HCT116 (cell line): ENCODE results near the gene TTLL7. TPM values are rescaled to one million over a fixed set of nuclear protein-coding genes. Genes with fewer than 3 reads are reported as not detected.
A peak's percentile ranks its signal among the peaks of the same experiment; 100 is the strongest.

Source experiments
- ATAC-seq: fragments of 200-7000 bp; cut with Tn5 transposase; 2 replicates; pipeline ENCODE4 v1.9.1; 2020; ENCODE audit warnings: mild to moderate bottlenecking, moderate library complexity
- BruUV-seq: library from RNA; stranded (reverse); fragments of 400-500 nt; replicated peaks from 2 replicates; lab custom pipeline; 2021; lab: Mats Ljungman, UMichigan
- CTCF ChIA-PET: fragments of 300-600 bp; sonication (Branson Sonifier 250); formaldehyde crosslinking; loops from one replicate; lab custom pipeline; 2021; ENCODE audit warnings: antibody characterized with exemption; lab: Charles Lee
- POLR2A ChIA-PET: fragments of 300-600, 350-600 bp; sonication (Branson Sonifier 250); formaldehyde crosslinking; loops from one replicate; lab custom pipeline; 2021; ENCODE audit warnings: antibody characterized with exemption; lab: Charles Lee
- RAD21 ChIA-PET, 2 experiments: fragments of 300-600 bp; sonication (Branson Sonifier 250); formaldehyde crosslinking; loops; one replicate each; lab custom pipeline; 2023; ENCODE audit warnings: low total read pairs in 2 of 2; ENCODE audit not compliant: uncharacterized antibody in 2 of 2, unreplicated experiment in 2 of 2, low non-redundant PET in 1 of 2; lab: Charles Lee
- DNase-seq: peaks from one replicate; pipeline ENCODE4 v3.0.0-alpha.2; 2010; ENCODE audit warnings: low read depth, low spot score
- H2AFZ ChIP-seq: fragments of 200-600 bp; shearing (Covaris generic), sonication (generic); 2 replicates; pipeline ENCODE4 v1.6.1; 2017; ENCODE audit warnings: low read depth, mixed run types, mixed read lengths, antibody characterized with exemption, low read length; ENCODE audit not compliant: poor library complexity, severe bottlenecking
- H3K27ac ChIP-seq: 2 replicates; pipeline ENCODE4 v1.5.1; 2012; ENCODE audit warnings: low read depth, low read length
- H3K27me3 ChIP-seq: fragments of 200-600 bp; sonication (generic); 2 replicates; pipeline ENCODE4 v1.6.1; 2016; ENCODE audit warnings: mixed run types, low read length, mixed read lengths; ENCODE audit not compliant: insufficient read depth
- H3K36me3 ChIP-seq, 2 experiments: fragments of 200-500 bp in 1 of 2; fragments of 200-600 bp in 1 of 2; sonication (Bioruptor generic) in 1 of 2; sonication (generic) in 1 of 2; 2 replicates each; pipeline versions ENCODE4 v1.5.1 to v1.6.1; 2014 to 2016; ENCODE audit warnings: low read length in 2 of 2, inconsistent platforms in 1 of 2, mixed read lengths in 1 of 2, mixed run types in 1 of 2; ENCODE audit not compliant: insufficient read depth in 2 of 2, control insufficient read depth in 1 of 2
- H3K4me1 ChIP-seq, 2 experiments: fragments of 200-600 bp in 1 of 2; sonication (generic) in 1 of 2; 2 replicates each; pipeline versions ENCODE4 v1.5.1 to v1.6.1; 2012 to 2017; ENCODE audit warnings: low read length in 2 of 2, inconsistent platforms in 1 of 2, mild to moderate bottlenecking in 1 of 2, mixed read lengths in 1 of 2, mixed run types in 1 of 2, moderate library complexity in 1 of 2; ENCODE audit not compliant: insufficient read depth in 2 of 2, control insufficient read depth in 1 of 2
- H3K4me2 ChIP-seq: fragments of 200-600 bp; sonication (generic); 2 replicates; pipeline ENCODE4 v1.6.1; 2017; ENCODE audit warnings: mixed run types, low read length, mixed read lengths
- H3K4me3 ChIP-seq, 2 experiments: fragments of 200-600 bp in 1 of 2; sonication (generic) in 1 of 2; replicated peaks in 1 of 2; 2 replicates each; pipeline ENCODE4 v1.5.1; 2011 to 2016; ENCODE audit warnings: low read length in 2 of 2, control low read depth in 1 of 2, low read depth in 1 of 2, mild to moderate bottlenecking in 1 of 2, mixed read lengths in 1 of 2, mixed run types in 1 of 2
- H3K79me2 ChIP-seq: fragments of 200-600 bp; sonication (generic); 2 replicates; pipeline ENCODE4 v1.6.1; 2017; ENCODE audit warnings: mild to moderate bottlenecking, mixed run types, low read length, moderate library complexity, mixed read lengths; ENCODE audit not compliant: insufficient read depth
- H3K9ac ChIP-seq: fragments of 200-600 bp; sonication (generic); 2 replicates; pipeline ENCODE4 v1.6.1; 2016; ENCODE audit warnings: low read length, mixed read lengths
- H3K9me2 ChIP-seq: fragments of 200-600 bp; sonication (generic), shearing (Covaris generic); 2 replicates; pipeline ENCODE4 v1.6.1; 2017; ENCODE audit warnings: mixed run types, mild to moderate bottlenecking, moderate library complexity; ENCODE audit not compliant: insufficient read depth
- H3K9me3 ChIP-seq, 2 experiments: fragments of 200-500 bp in 1 of 2; fragments of 200-600 bp in 1 of 2; sonication (Bioruptor generic) in 1 of 2; sonication (generic) in 1 of 2; 2 replicates each; pipeline ENCODE4 v1.6.1; 2014 to 2017; ENCODE audit warnings: low read length in 2 of 2, mixed read lengths in 2 of 2, inconsistent platforms in 1 of 2, low read depth in 1 of 2, mild to moderate bottlenecking in 1 of 2, mixed run types in 1 of 2, moderate library complexity in 1 of 2; ENCODE audit not compliant: control insufficient read depth in 1 of 2, insufficient read depth in 1 of 2
- H4K20me1 ChIP-seq: fragments of 200-600 bp; sonication (generic), shearing (Covaris generic); 2 replicates; pipeline ENCODE4 v1.6.1; 2017; ENCODE audit warnings: mixed run types, mild to moderate bottlenecking, moderate library complexity; ENCODE audit not compliant: insufficient read depth
- CBX3 ChIP-seq: IDR thresholded peaks from 2 replicates; pipeline ENCODE4 v1.6.1; 2012; ENCODE audit warnings: low read depth
- CEBPB ChIP-seq: IDR thresholded peaks from 2 replicates; pipeline ENCODE4 v1.6.1; 2012; ENCODE audit warnings: low read depth
- FOSL1 ChIP-seq: IDR thresholded peaks from 2 replicates; pipeline ENCODE4 v1.6.1; 2012; ENCODE audit warnings: low read depth
- JUND ChIP-seq: IDR thresholded peaks from 2 replicates; pipeline ENCODE4 v1.6.1; 2012
- POLR2AphosphoS5 ChIP-seq: IDR thresholded peaks from 2 replicates; pipeline ENCODE4 v1.6.1; 2011; ENCODE audit warnings: mild to moderate bottlenecking, low read depth, low read length, moderate library complexity
- RAD21 ChIP-seq: IDR thresholded peaks from 2 replicates; pipeline ENCODE4 v1.6.1; 2012; ENCODE audit warnings: low read depth, mild to moderate bottlenecking
- intact Hi-C: fragments of 100-400 bp; cut with micrococcal nuclease; formaldehyde crosslinking; loops from 2 replicates; pipeline ENCODE4 v1.10.0; 2022
- total RNA-seq: library from RNA; stranded (reverse); gene quantifications from one replicate; pipeline ENCODE4 v1.2.1, GENCODE V29; 2021; ENCODE audit not compliant: unreplicated experiment
- TF ChIP-seq, protein P1 (sequence below), 3 experiments: fragments of 200-600 bp in 1 of 3; sonication (generic) in 1 of 3; IDR thresholded peaks in 2 of 3; conservative IDR thresholded peaks in 1 of 3; 2 replicates each; pipeline ENCODE4 v1.5.1; 2012 to 2017; ENCODE audit warnings: low read depth in 2 of 3, low read length in 2 of 3, antibody characterized with exemption in 1 of 3, borderline replicate concordance in 1 of 3, control low read depth in 1 of 3, mild to moderate bottlenecking in 1 of 3, mixed read lengths in 1 of 3, mixed run types in 1 of 3, moderate library complexity in 1 of 3; ENCODE audit not compliant: insufficient read depth in 1 of 3
- TF ChIP-seq, protein P2 (sequence below): IDR thresholded peaks from 2 replicates; pipeline ENCODE4 v1.6.1; 2012

Gene TTLL7
- total RNA-seq, 1 experiment from 2014 or later, result 21.2 TPM

DNA sequence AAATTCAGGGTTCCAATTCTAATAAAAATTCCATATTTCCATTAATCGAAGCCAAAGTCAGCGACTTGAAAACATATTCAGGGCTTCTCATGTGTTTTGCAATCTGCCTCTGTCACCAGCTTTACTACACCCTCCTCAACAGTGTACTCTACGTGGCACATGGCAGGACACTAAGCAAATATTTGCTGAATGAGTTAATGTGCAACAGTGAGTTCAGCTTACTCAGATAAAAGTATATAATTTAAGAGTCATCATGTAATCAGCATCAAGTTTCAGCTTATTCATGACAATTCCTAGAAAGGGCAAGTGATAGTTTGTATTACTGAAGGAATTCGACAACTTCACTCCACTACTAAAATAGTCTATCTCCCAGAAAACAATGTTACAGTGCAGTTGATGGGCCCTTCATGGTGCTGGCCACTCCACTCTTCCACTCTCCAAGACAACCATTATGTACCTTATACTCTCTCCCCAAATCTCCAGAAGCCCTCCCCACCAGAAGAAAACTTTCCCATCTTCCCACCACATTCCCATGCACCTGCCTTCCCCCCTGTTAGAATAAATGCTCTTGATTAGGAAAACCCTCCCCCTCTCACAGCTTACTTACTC lies 97.3 kb downstream of the TTLL7 start:
- peaks cover 0 to 14% of the 10 kb centered on the region in 2 experiments; a peak in 2 of 4 replicates for H3K4me1 ChIP-seq
- TF ChIP-seq FOSL1 (no peak), CEBPB (peak; percentile 18; the same call in 1 of the 2 replicates), POLR2AphosphoS5 (no peak), RAD21 (no peak)
- TF ChIP-seq, protein P1, sequence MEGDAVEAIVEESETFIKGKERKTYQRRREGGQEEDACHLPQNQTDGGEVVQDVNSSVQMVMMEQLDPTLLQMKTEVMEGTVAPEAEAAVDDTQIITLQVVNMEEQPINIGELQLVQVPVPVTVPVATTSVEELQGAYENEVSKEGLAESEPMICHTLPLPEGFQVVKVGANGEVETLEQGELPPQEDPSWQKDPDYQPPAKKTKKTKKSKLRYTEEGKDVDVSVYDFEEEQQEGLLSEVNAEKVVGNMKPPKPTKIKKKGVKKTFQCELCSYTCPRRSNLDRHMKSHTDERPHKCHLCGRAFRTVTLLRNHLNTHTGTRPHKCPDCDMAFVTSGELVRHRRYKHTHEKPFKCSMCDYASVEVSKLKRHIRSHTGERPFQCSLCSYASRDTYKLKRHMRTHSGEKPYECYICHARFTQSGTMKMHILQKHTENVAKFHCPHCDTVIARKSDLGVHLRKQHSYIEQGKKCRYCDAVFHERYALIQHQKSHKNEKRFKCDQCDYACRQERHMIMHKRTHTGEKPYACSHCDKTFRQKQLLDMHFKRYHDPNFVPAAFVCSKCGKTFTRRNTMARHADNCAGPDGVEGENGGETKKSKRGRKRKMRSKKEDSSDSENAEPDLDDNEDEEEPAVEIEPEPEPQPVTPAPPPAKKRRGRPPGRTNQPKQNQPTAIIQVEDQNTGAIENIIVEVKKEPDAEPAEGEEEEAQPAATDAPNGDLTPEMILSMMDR (IDR thresholded peaks at IDR 0.05 in 2 of 3, conservative IDR thresholded peaks at IDR 0.05 in 1 of 3; ENCODE audit: borderline replicate concordance in 1 of 3, insufficient read depth in 1 of 3, low read depth in 2 of 3, low read length in 2 of 3), result no peak
- TF ChIP-seq, protein P2, sequence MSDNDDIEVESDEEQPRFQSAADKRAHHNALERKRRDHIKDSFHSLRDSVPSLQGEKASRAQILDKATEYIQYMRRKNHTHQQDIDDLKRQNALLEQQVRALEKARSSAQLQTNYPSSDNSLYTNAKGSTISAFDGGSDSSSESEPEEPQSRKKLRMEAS, result no peak
- TF ChIP-seq, all 23 proteins: peak for 1
- DNase-seq, result no peak
- BruUV-seq, result no TSS peak
- Histone ChIP-seq H3K9me2 (no peaks in the 10 kb centered on the region), H3K79me2 (no peaks in the 10 kb centered on the region), H3K4me3 (no peak overlapping the region), H2AFZ (no peak overlapping the region), H3K9ac (no peak overlapping the region), H3K4me2 (no peak overlapping the region; the same call in 1 of the 2 replicates), H3K27me3 (no peaks in the 10 kb centered on the region), H3K9me3 (no peaks in the 10 kb centered on the region), H4K20me1 (no peaks in the 10 kb centered on the region), H3K36me3 (no peaks in the 10 kb centered on the region), H3K27ac (no peak overlapping the region)
- RAD21 ChIA-PET, result no interaction called here
- CTCF ChIA-PET, result no interaction called here
- no peak for ATAC-seq
- intact Hi-C loops, result loop anchor here (10.0 kb wide), 1 partner anchor 723 kb away; no protein-coding TSS in a partner anchor
- POLR2A ChIA-PET, result no interaction called here

DNA sequence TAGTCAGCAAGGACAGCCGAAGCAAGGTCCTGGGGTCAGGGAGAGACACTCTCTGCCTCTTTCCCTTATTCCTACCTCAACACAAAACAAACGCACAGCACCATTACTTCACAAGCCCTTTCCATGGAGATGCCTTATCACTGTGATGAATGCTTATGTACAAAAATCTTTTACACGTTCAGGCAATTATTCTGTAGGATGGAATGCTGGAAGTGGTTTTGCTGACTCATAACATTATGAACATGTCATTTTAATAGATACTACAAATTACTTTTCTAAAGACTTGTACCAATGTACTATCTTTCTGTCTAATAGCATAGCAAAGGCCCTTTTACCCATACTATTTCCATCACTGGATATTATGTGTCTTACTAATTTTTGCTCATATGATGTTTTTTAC lies 98.4 kb downstream of the TTLL7 start:
- no peak overlapping the region for H3K4me3 ChIP-seq
- H4K20me1 ChIP-seq, result no peaks in the 10 kb centered on the region
- H3K9me3 ChIP-seq, result no peaks in the 10 kb centered on the region
- DNase-seq, result no peak
- peaks cover 0 to 14% of the 10 kb centered on the region in 2 experiments; a peak in 2 of 4 replicates for H3K4me1 ChIP-seq
- H3K4me2 ChIP-seq, result no peak overlapping the region
- no peaks in the 10 kb centered on the region for H3K79me2 ChIP-seq
- H3K27me3 ChIP-seq, result no peaks in the 10 kb centered on the region
- POLR2A ChIA-PET, result no interaction called here
- H3K27ac ChIP-seq, result no peak overlapping the region
- no TSS peak for BruUV-seq
- H3K9me2 ChIP-seq, result no peaks in the 10 kb centered on the region
- CTCF ChIA-PET, result no interaction called here
- no peak for ATAC-seq
- no peak for TF ChIP-seq JUND
- no peak for TF ChIP-seq CBX3
- TF ChIP-seq, all 23 proteins: peak for 0
- intact Hi-C loops, result loop anchor here (10.0 kb wide), 1 partner anchor 724 kb away; no protein-coding TSS in a partner anchor
- H3K9ac ChIP-seq, result no peak overlapping the region
- no peak overlapping the region for H2AFZ ChIP-seq
- H3K36me3 ChIP-seq, result no peaks in the 10 kb centered on the region
- RAD21 ChIA-PET, result no interaction called here
